HG02610 (cell line): ENCODE measurements around the gene PRRC1.

ENCODE experiments used
- ATAC-seq: cut with Tn5 transposase; IDR thresholded peaks from one replicate; pipeline ENCODE4 v1.9.1; 2021; ENCODE audit warnings: mild to moderate bottlenecking, moderate library complexity; ENCODE audit not compliant: unreplicated experiment

The PRRC1 gene

GRCh38 chr5:127602481-127602880, 85.0 kb downstream of the PRRC1 start:
- ATAC-seq: no peak

GRCh38 chr5:127602896-127603844, 85.7 kb downstream of the PRRC1 start:
- peak; percentile 25 for ATAC-seq
